ENCODE data around the gene RANGAP1. TPM values are rescaled to one million over a fixed set of nuclear protein-coding genes. Genes with fewer than 3 reads are reported as not detected.
"Not testable (repeated sequence)": the region's sequence is repeated elsewhere in the genome, so short reads cannot be mapped to it uniquely, and the experiment has no call there.

RANGAP1 gene
- polyA plus RNA-seq, 4 donors, result 45.4 to 60.6 (median 56.8) TPM

GRCh38 chr22:41301085-41302020 is 15.4 kb upstream of the RANGAP1 start, which contains the start of gene ZC3H7B:
ZC3H7B (plus strand) TSS chr22:41301525; CDS start chr22:41320661, 19,136 bp downstream.
- peak in 1 of 4 donors; percentile 70 for DNase-seq (ENCODE audit: low read depth in 4 of 4, low spot score in 2 of 4)

GRCh38 chr22:41300661-41301060 is 14.7 kb upstream of the RANGAP1 start:
- no peak for DNase-seq (ENCODE audit: low read depth in 4 of 4, low spot score in 2 of 4)

- DNase-seq (ENCODE audit: low read depth in 4 of 4, low spot score in 2 of 4), result no peak
Observed at GRCh38 chr22:41296826-41297667, 11.1 kb upstream of the RANGAP1 start.

GRCh38 chr22:41294816-41295215 is 8.8 kb upstream of the RANGAP1 start:
- not testable (repeated sequence) for DNase-seq (ENCODE audit: low read depth in 4 of 4, low spot score in 2 of 4)

GRCh38 chr22:41290262-41291221 is 4.6 kb upstream of the RANGAP1 start:
- no peak for DNase-seq (ENCODE audit: low read depth in 4 of 4, low spot score in 2 of 4)

GRCh38 chr22:41289671-41290070 is 3.7 kb upstream of the RANGAP1 start:
- DNase-seq (ENCODE audit: low read depth in 4 of 4, low spot score in 2 of 4), result no peak

- DNase-seq (ENCODE audit: low read depth in 4 of 4, low spot score in 2 of 4), result no peak
Observed at GRCh38 chr22:41288245-41288946, 2.4 kb upstream of the RANGAP1 start.

- DNase-seq (ENCODE audit: low read depth in 4 of 4, low spot score in 2 of 4), result no peak
Observed at GRCh38 chr22:41286639-41287091, 678 bp upstream of the RANGAP1 start.

- DNase-seq (ENCODE audit: low read depth in 4 of 4, low spot score in 2 of 4), result no peak
Observed at GRCh38 chr22:41285441-41285819, 557 bp downstream of the RANGAP1 start.

GRCh38 chr22:41284465-41284864 is 1.5 kb downstream of the RANGAP1 start:
- DNase-seq (ENCODE audit: low read depth in 4 of 4, low spot score in 2 of 4), result no peak

- no peak for DNase-seq (ENCODE audit: low read depth in 4 of 4, low spot score in 2 of 4)
Observed at GRCh38 chr22:41280854-41281253, 5.1 kb downstream of the RANGAP1 start.

- no peak for DNase-seq (ENCODE audit: low read depth in 4 of 4, low spot score in 2 of 4)
Observed at GRCh38 chr22:41280065-41280464, 5.9 kb downstream of the RANGAP1 start.

GRCh38 chr22:41274856-41275255 is 11.1 kb downstream of the RANGAP1 start:
- DNase-seq (ENCODE audit: low read depth in 4 of 4, low spot score in 2 of 4), result no peak

- no peak for DNase-seq (ENCODE audit: low read depth in 4 of 4, low spot score in 2 of 4)
Observed at GRCh38 chr22:41273128-41273527, 12.9 kb downstream of the RANGAP1 start.

GRCh38 chr22:41271787-41272186 is 14.2 kb downstream of the RANGAP1 start:
- no peak for DNase-seq (ENCODE audit: low read depth in 4 of 4, low spot score in 2 of 4)

GRCh38 chr22:41267958-41268357 is 18.0 kb downstream of the RANGAP1 start:
- DNase-seq (ENCODE audit: low read depth in 4 of 4, low spot score in 2 of 4), result no peak

GRCh38 chr22:41264408-41264941 is 21.5 kb downstream of the RANGAP1 start:
- DNase-seq (ENCODE audit: low read depth in 4 of 4, low spot score in 2 of 4), result no peak

GRCh38 chr22:41263704-41264103 is 22.3 kb downstream of the RANGAP1 start:
- no peak for DNase-seq (ENCODE audit: low read depth in 4 of 4, low spot score in 2 of 4)

GRCh38 chr22:41262250-41262765 is 23.7 kb downstream of the RANGAP1 start:
- no peak for DNase-seq (ENCODE audit: low read depth in 4 of 4, low spot score in 2 of 4)

All from left renal cortex interstitium (tissue), 4 donors.